T-helper 1 cell treated with Interleukin-12 subunit alpha and Interleukin-12 subunit beta and Interleukin-4 antibody, amounts not matched to agents 30 μg/mL and 1 μg/mL, for 36 hours (primary cell): Measurements from ENCODE around the gene HOOK1.
"Not testable (repeated sequence)": the region's sequence is repeated elsewhere in the genome, so short reads cannot be mapped to it uniquely, and the experiment has no call there.

Experiments
- H3K27ac Mint-ChIP-seq: one replicate; pipeline ENCODE4 v1.8.0; 2021; ENCODE audit warnings: mild to moderate bottlenecking, mixed read lengths
- H3K27me3 Mint-ChIP-seq: one replicate; pipeline ENCODE4 v1.8.0; 2021; ENCODE audit warnings: low read depth, mixed read lengths
- H3K36me3 Mint-ChIP-seq: one replicate; pipeline ENCODE4 v1.8.0; 2021; ENCODE audit warnings: low read depth, mixed read lengths
- H3K4me1 Mint-ChIP-seq: one replicate; pipeline ENCODE4 v1.8.0; 2021; ENCODE audit warnings: low read depth, mixed read lengths
- H3K4me3 Mint-ChIP-seq: one replicate; pipeline ENCODE4 v1.8.0; 2021; ENCODE audit warnings: mild to moderate bottlenecking, moderate library complexity, mixed read lengths
- H3K9me3 Mint-ChIP-seq: one replicate; pipeline ENCODE4 v1.8.0; 2021; ENCODE audit warnings: mixed read lengths

HOOK1 gene

DNA sequence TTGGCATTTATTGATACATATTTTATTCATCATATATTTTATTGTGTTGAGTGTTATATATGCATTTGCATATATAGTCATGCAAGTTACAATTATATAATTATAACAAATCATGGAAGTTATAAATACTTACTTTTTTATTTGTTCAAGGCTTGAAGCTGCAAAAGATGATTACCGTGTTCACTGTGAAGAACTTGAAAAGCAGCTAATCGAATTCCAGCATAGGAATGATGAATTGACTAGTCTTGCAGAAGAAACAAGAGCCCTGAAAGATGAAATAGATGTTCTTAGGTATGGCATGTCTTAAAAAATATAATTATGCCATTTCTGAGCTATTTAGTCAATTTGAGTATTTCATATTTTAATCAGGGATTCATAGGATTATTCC is 32.1 kb downstream of the HOOK1 start:
- peaks cover 2% of the 10 kb centered on the region for H3K36me3 Mint-ChIP-seq
- H3K9me3 Mint-ChIP-seq = no peaks in the 10 kb centered on the region
- H3K27me3 Mint-ChIP-seq = no peaks in the 10 kb centered on the region
- no peak overlapping the region for H3K27ac Mint-ChIP-seq
- H3K4me1 Mint-ChIP-seq = no peaks in the 10 kb centered on the region
- H3K4me3 Mint-ChIP-seq = no peak overlapping the region

GRCh38 chr1:59852117-59852516 is 37.4 kb downstream of the HOOK1 start:
- H3K9me3 Mint-ChIP-seq = peaks cover 5% of the 10 kb centered on the region
- H3K4me1 Mint-ChIP-seq = no peaks in the 10 kb centered on the region
- H3K27ac Mint-ChIP-seq = no peak overlapping the region
- H3K27me3 Mint-ChIP-seq = no peaks in the 10 kb centered on the region
- no peak overlapping the region for H3K4me3 Mint-ChIP-seq
- peaks cover 2% of the 10 kb centered on the region for H3K36me3 Mint-ChIP-seq

DNA sequence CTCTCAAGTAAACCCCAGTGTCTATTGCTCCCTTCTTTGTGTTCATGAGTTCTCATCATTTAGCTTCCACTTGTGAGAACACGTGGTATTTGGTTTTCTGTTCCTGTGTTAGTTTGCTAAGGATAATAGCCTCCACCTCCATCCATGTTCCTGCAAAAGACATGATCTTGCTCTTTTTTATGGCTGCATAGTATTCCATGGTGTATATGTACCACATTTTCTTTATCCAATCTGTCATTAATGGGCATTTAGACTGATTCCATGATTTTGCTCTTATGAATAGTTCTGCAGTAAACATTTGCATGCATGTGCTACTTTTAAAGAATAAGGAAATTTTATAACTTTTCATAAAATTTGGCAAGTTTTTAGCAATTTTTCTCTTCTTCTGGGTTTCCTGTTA is 40.5 kb downstream of the HOOK1 start:
- not testable (repeated sequence) for H3K9me3 Mint-ChIP-seq, H3K4me3 Mint-ChIP-seq

GRCh38 chr1:59856725-59857338 is 42.1 kb downstream of the HOOK1 start:
- Mint-ChIP-seq H3K4me3 (no peak overlapping the region), H3K27ac (no peak overlapping the region), H3K36me3 (no peaks in the 10 kb centered on the region), H3K4me1 (no peaks in the 10 kb centered on the region), H3K27me3 (no peaks in the 10 kb centered on the region), H3K9me3 (peaks cover 5% of the 10 kb centered on the region)

More for the DNA sequence above, 40.5 kb downstream of the HOOK1 start:
- H3K36me3 Mint-ChIP-seq, H3K4me1 Mint-ChIP-seq, H3K27me3 Mint-ChIP-seq, H3K27ac Mint-ChIP-seq: not testable (repeated sequence)

GRCh38 chr1:59857679-59858354 is 43.1 kb downstream of the HOOK1 start:
- Mint-ChIP-seq H3K36me3 (no peaks in the 10 kb centered on the region), H3K4me3 (no peak overlapping the region), H3K27me3 (no peaks in the 10 kb centered on the region), H3K9me3 (peaks cover 5% of the 10 kb centered on the region), H3K27ac (no peak overlapping the region), H3K4me1 (no peaks in the 10 kb centered on the region)

DNA sequence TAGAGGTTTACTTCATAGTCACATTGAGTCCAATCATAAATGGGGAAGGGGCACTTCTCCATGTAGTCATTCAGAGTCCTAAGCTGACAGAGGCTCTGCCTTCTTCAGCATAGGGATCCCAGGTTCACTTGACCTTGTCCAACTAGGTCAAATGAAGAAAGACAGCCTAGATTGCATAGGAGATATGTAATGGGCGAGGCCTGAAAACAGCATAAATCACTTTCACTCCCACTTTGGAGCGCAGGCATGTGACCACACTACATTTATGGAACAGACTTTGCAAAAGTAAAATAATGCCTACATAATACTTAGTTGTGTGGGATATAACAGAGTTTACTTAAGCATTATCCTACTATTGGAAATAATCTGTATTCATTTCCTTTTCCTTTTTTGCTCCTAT is 51.7 kb downstream of the HOOK1 start:
- no peaks in the 10 kb centered on the region for H3K4me1 Mint-ChIP-seq
- no peak overlapping the region for H3K27ac Mint-ChIP-seq
- H3K36me3 Mint-ChIP-seq = no peaks in the 10 kb centered on the region
- no peaks in the 10 kb centered on the region for H3K27me3 Mint-ChIP-seq
- H3K9me3 Mint-ChIP-seq = no peaks in the 10 kb centered on the region
- no peak overlapping the region for H3K4me3 Mint-ChIP-seq

DNA sequence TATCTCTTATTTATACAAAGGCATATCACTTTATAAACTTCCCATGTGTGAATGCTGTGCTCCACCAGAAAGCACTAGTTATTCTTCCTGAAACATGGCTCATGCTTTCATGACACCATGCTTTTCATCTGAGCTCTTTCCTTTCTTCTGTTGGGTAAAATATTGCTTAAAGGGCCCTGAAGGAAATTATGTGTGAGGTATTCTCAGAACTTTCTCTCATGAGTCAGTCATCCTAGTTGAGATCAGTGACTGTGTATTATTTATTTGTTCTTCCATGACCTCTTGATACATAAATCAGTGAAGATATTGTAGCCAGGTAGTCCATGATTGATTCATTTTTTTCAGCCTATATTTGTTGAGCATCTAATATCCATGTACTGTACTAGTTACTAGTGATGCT is 57.0 kb downstream of the HOOK1 start:
- H3K9me3 Mint-ChIP-seq = peaks cover under 1% of the 10 kb centered on the region
- no peak overlapping the region for H3K27ac Mint-ChIP-seq
- no peak overlapping the region for H3K4me3 Mint-ChIP-seq
- no peaks in the 10 kb centered on the region for H3K36me3 Mint-ChIP-seq
- H3K4me1 Mint-ChIP-seq = no peaks in the 10 kb centered on the region
- H3K27me3 Mint-ChIP-seq = no peaks in the 10 kb centered on the region

- H3K9me3 Mint-ChIP-seq = peaks cover 11% of the 10 kb centered on the region
- no peak overlapping the region for H3K27ac Mint-ChIP-seq
- no peaks in the 10 kb centered on the region for H3K27me3 Mint-ChIP-seq
- H3K36me3 Mint-ChIP-seq = peaks cover 3% of the 10 kb centered on the region
- no peak overlapping the region for H3K4me3 Mint-ChIP-seq
- no peaks in the 10 kb centered on the region for H3K4me1 Mint-ChIP-seq
These were observed 62.4 kb downstream of the HOOK1 start for GRCh38 chr1:59877108-59877682.

DNA sequence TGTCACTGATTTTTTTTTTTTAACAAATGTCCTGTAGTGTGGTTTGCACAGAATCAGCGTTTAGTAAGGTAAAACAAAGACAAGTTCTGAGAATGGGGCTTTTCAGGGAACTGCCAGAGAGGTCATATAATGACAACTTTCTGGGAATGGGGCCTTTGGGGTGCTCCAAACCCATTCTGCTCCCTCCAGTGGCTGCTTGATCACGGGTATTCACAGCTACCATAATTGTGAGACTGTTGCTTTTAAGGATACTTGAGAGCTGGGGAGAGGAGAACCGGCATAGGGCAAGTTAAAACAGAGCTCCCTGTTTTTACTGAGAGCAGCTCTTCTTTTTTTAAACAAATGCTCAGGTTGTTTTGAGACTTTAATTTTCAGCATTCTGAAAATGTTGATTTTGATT is 63.6 kb downstream of the HOOK1 start:
- H3K27ac Mint-ChIP-seq = no peak overlapping the region
- peaks cover 11% of the 10 kb centered on the region for H3K9me3 Mint-ChIP-seq
- H3K4me1 Mint-ChIP-seq = no peaks in the 10 kb centered on the region
- peaks cover 6% of the 10 kb centered on the region for H3K27me3 Mint-ChIP-seq
- H3K36me3 Mint-ChIP-seq = peaks cover 3% of the 10 kb centered on the region
- H3K4me3 Mint-ChIP-seq = no peak overlapping the region

GRCh38 chr1:59879574-59879973 is 64.8 kb downstream of the HOOK1 start:
- H3K27me3 Mint-ChIP-seq = peaks cover 6% of the 10 kb centered on the region
- no peak overlapping the region for H3K4me3 Mint-ChIP-seq
- peaks cover 3% of the 10 kb centered on the region for H3K36me3 Mint-ChIP-seq
- peaks cover 11% of the 10 kb centered on the region for H3K9me3 Mint-ChIP-seq
- H3K4me1 Mint-ChIP-seq = no peaks in the 10 kb centered on the region
- H3K27ac Mint-ChIP-seq = no peak overlapping the region

- Mint-ChIP-seq H3K36me3 (peaks cover 3% of the 10 kb centered on the region), H3K27me3 (peaks cover 6% of the 10 kb centered on the region), H3K4me3 (no peak overlapping the region), H3K27ac (no peak overlapping the region), H3K9me3 (peaks cover 11% of the 10 kb centered on the region), H3K4me1 (no peaks in the 10 kb centered on the region)
These were observed 65.3 kb downstream of the HOOK1 start for GRCh38 chr1:59879996-59880505.

DNA sequence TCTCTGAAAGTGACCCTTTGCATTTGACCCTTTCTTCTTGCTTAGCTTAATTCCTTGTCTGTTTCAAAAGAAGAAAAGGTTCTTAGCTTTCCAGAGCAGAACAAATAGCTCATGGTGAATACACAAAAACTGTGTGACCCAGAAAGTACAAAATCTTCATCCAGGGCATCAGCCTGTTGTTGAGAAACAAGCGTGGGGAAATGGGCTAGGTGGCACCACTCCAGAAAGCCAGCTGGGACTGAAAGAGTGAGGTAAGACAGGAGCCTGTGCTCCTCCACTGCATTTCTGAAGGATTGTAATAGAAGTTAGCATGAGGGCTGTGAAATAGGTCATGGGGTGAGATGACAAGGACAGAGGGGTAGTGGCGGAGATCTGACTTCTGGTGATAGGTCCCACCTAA is 66.0 kb downstream of the HOOK1 start:
- Mint-ChIP-seq H3K4me1 (no peaks in the 10 kb centered on the region), H3K27me3 (peaks cover 6% of the 10 kb centered on the region), H3K36me3 (peaks cover 3% of the 10 kb centered on the region), H3K9me3 (peaks cover 11% of the 10 kb centered on the region), H3K27ac (no peak overlapping the region), H3K4me3 (no peak overlapping the region)

DNA sequence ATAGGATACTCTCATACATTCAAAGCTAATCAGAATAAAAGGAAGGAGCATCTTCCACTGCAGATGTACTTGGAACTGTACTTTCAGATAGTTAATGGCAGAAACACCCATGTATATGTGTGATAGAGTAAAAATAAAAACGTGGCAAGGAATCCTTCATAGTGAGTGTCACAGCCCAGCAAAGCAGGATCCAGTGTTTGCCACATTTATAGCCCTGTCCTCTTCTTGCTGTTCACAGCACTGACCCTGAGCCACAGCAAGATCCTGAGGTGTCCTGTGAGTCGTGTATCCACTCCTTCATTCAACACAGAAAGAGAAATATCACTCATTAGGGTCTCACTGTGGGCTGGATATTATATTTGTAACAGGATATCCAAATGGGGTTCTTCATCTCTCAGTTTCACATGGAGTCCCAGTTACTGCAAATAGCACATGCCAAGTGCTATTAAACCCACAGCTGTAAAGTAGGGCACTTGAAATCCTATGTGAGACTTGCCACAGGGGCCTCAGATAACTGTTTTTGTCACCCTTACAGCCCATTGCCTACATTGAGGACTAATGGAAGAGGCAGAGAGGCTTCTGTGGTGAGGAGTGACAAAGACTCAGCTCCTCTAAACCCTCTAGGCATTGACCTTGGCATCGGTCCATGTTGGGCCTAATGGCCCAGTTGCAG is 70.5 kb downstream of the HOOK1 start:
- Mint-ChIP-seq H3K27ac (no peak overlapping the region), H3K4me1 (no peaks in the 10 kb centered on the region), H3K36me3 (no peaks in the 10 kb centered on the region), H3K4me3 (no peak overlapping the region), H3K27me3 (peaks cover 6% of the 10 kb centered on the region), H3K9me3 (peaks cover 7% of the 10 kb centered on the region)

- H3K27ac Mint-ChIP-seq = no peak overlapping the region
- no peaks in the 10 kb centered on the region for H3K36me3 Mint-ChIP-seq
- H3K4me3 Mint-ChIP-seq = no peak overlapping the region
- H3K9me3 Mint-ChIP-seq = peaks cover 17% of the 10 kb centered on the region
- peaks cover 9% of the 10 kb centered on the region for H3K4me1 Mint-ChIP-seq
- H3K27me3 Mint-ChIP-seq = no peaks in the 10 kb centered on the region
These were observed 78.4 kb downstream of the HOOK1 start for GRCh38 chr1:59892841-59893811.
